Chondrocyte (in vitro differentiated cells): ENCODE measurements around the gene TRAPPC10. TPM values are rescaled to one million over a fixed set of nuclear protein-coding genes. Genes with fewer than 3 reads are reported as not detected.

ENCODE experiments used
- DNase-seq: peaks from one replicate; pipeline ENCODE4 v3.0.0; 2021; ENCODE audit warnings: mixed read lengths, low spot score
- H3K27ac Mint-ChIP-seq: one replicate; pipeline ENCODE4 v1.8.0; 2021; ENCODE audit warnings: mild to moderate bottlenecking, moderate library complexity, mixed read lengths; ENCODE audit not compliant: unreplicated experiment
- H3K27me3 Mint-ChIP-seq: 2 replicates; pipeline ENCODE4 v1.8.0; 2021; ENCODE audit warnings: low read depth, mixed read lengths
- H3K36me3 Mint-ChIP-seq: 2 replicates; pipeline ENCODE4 v1.8.0; 2021; ENCODE audit warnings: low read depth, mixed read lengths
- H3K4me1 Mint-ChIP-seq: 2 replicates; pipeline ENCODE4 v1.8.0; 2021; ENCODE audit warnings: low read depth, mild to moderate bottlenecking, mixed read lengths
- H3K4me3 Mint-ChIP-seq: one replicate; pipeline ENCODE4 v1.8.0; 2021; ENCODE audit warnings: mild to moderate bottlenecking, moderate library complexity, mixed read lengths; ENCODE audit not compliant: unreplicated experiment
- H3K9me3 Mint-ChIP-seq: 2 replicates; pipeline ENCODE4 v1.8.0; 2021; ENCODE audit warnings: low read depth, mixed read lengths
- CTCF ChIP-seq: fragments of 200-600 bp; sonication (generic); IDR thresholded peaks from 2 replicates; pipeline ENCODE4 v1.5.0; 2021; ENCODE audit warnings: antibody characterized with exemption, mild to moderate bottlenecking, moderate library complexity
- total RNA-seq: library from RNA; stranded (reverse); gene quantifications from 3 replicates; pipeline ENCODE4 v1.2.1, GENCODE V29; 2021

The TRAPPC10 gene
- total RNA-seq, 1 donor from 2014 or later, result 31.0 TPM

GRCh38 chr21:44084496-44085241 is 72.6 kb downstream of the TRAPPC10 start:
- Mint-ChIP-seq H3K4me3 (no peak overlapping the region), H3K9me3 (no peaks in the 10 kb centered on the region), H3K27ac (peak overlapping the region; percentile 12), H3K36me3 (peaks cover 54% of the 10 kb centered on the region), H3K4me1 (peaks cover 8% of the 10 kb centered on the region), H3K27me3 (no peaks in the 10 kb centered on the region)
- DNase-seq, result peak; percentile 52
- no peak for TF ChIP-seq CTCF

GRCh38 chr21:44085491-44086321 is 73.6 kb downstream of the TRAPPC10 start:
- peaks cover 8% of the 10 kb centered on the region for H3K4me1 Mint-ChIP-seq
- no peak overlapping the region for H3K27ac Mint-ChIP-seq
- DNase-seq, result peak; percentile 27
- no peaks in the 10 kb centered on the region for H3K9me3 Mint-ChIP-seq
- H3K4me3 Mint-ChIP-seq, result no peak overlapping the region
- H3K27me3 Mint-ChIP-seq, result no peaks in the 10 kb centered on the region
- H3K36me3 Mint-ChIP-seq, result peaks cover 55% of the 10 kb centered on the region
- TF ChIP-seq CTCF, result no peak

DNA sequence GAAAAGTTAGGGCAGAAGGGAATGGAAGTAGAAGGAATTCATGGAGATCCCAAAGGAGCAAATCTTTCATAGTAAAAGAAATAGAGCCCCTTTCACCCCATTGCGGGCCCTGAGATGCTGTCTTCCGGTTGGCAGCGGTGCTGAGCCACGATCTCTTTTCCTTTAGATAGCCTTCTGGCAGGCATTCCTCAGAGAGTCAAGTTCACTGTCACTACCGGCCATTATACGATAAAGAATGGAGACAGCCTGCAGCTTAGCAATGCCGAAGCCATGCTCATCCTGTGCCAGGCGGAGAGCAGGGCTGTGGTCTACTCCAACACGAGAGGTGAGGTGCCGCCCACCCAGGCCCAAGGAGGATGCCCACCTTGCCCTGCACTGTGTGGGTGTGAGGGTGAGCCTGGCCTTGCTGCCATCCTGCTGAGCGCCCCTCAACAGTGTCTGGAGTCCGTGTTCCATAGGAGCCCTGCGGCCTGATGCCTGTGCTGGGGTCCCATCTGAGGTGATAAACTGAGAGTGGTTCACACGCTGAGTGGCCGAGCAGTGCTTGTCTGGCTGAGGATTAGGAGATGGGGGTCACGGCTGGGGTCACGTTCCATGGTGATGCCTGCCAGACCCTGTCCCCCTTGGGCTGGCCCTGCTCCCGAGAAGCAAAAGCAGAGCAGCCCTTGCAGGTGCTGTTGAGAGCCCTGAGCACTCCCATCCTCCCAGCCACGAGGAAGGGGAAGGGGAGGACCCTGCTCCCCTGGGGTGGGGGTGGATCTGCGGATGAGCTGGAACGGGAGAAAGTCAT is 74.7 kb downstream of the TRAPPC10 start:
- Mint-ChIP-seq H3K27me3 (no peaks in the 10 kb centered on the region), H3K4me1 (peaks cover 8% of the 10 kb centered on the region), H3K9me3 (no peaks in the 10 kb centered on the region), H3K36me3 (peaks cover 52% of the 10 kb centered on the region), H3K4me3 (no peak overlapping the region), H3K27ac (no peak overlapping the region)
- no peak for TF ChIP-seq CTCF
- no peak for DNase-seq

DNA sequence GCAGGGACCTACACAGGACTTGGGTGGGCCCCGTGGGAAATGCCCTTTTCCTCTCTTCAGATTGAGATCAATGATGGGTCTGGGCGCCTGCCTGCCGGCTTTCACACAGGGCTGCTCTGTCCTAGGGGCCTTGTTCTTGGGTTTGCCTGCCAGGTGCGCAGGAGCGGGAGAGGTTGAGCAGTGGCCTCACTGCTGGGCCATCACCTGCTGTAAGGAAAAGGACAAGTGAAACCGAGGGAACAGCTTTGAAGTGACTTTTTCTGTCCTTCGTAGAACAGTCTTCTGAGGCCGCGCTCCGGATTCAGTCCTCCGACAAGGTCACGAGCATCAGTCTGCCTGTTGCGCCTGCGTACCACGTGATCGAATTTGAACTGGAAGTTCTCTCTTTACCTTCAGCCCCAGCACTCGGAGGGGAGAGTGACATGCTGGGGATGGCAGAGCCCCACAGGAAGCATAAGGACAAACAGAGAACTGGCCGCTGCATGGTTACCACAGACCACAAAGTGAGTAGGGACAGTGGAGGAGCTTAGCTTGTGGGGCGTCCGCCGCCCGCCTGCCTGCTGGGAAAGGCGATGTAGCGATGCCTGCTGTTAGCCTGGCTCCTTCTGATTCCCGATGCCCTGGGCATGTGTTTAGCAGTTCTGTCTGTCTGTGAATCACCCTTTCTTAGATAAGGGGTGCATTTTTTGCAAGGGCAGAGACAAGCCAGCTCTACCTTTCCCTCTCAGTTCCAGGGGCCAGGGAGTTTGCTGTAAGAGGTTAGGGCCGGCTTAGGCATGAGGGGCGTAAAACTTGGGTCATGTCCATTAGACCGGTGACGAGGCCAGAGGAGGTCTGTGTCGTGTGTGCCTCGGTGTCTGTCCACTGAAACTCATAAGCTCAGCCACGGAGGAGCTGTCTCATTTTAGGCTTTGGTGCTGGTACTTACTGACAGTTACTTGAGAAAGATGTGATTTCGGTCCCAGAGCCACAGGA is 75.6 kb downstream of the TRAPPC10 start:
- no peak for TF ChIP-seq CTCF
- no peaks in the 10 kb centered on the region for H3K9me3 Mint-ChIP-seq
- H3K27me3 Mint-ChIP-seq, result no peaks in the 10 kb centered on the region
- H3K4me1 Mint-ChIP-seq, result peaks cover 8% of the 10 kb centered on the region
- DNase-seq, result peak; percentile 74
- peaks cover 51% of the 10 kb centered on the region for H3K36me3 Mint-ChIP-seq
- no peak overlapping the region for H3K27ac Mint-ChIP-seq
- no peak overlapping the region for H3K4me3 Mint-ChIP-seq
